ENCODE results near the gene CHST3.

DNA sequence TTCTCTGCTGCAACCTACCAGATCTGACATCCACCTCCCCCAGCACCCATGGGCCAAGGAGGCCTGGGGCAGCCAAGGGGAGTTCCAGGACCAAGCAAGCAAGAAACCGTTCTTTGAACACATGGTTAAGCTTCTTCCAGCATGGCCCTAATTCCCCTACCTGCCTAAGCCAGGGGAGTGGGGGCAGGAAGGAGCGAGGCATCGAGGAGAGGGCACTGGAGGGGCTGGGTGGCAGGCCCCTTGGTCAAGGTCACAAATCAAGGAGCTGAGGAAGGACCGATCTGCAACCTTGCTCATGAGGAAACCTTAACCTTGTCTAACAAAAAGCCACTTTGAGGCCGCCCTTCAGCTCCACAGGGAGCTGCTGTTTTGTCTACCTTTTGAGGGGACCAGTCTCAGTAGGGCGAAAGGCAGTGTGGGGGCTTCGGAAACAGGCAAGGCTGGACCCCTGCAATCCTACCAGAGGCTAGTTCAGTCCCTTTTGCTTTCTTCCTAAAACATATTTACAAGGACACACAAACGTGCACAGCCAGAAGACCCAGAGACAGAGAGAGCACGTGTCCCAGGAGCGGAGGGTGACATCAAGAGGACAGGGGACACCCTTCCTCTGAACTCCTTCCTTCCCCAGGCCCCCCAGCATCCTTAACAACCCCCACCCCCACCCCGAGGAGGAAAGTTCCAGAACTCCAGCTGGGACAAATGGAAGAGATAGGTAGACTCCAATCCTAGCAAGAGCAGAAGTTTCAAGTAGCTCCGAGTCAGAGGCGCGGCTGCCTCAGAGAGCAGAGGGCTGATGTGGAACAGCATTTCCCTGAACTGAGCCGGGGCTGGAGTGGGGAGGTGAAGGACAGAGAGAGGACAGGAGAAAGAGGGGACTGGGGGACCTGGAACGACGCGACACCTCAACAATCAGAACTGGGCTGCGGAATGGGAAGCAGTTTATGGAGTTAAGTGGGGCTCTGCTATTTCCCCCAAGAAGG is 95.9 kb downstream of the CHST3 start:
- TF ChIP-seq TAF1 (IDR thresholded peaks at IDR 0.05; ENCODE audit: low read depth, low read length) (no peak), POLR2A (IDR thresholded peaks at IDR 0.05; ENCODE audit: low read depth, low read length) (no peak), POLR2AphosphoS5 (IDR thresholded peaks at IDR 0.05; ENCODE audit: low read depth, low read length) (no peak), PAX5 (IDR thresholded peaks at IDR 0.05; ENCODE audit: insufficient read depth, low read length, severe bottlenecking) (no peak)
